ENCODE data around the gene ADGRA1. TPM values are rescaled to one million over a fixed set of nuclear protein-coding genes. Genes with fewer than 3 reads are reported as not detected.

ADGRA1 gene
- total RNA-seq, 2 donors from 2014 or later, result not detected

DNA sequence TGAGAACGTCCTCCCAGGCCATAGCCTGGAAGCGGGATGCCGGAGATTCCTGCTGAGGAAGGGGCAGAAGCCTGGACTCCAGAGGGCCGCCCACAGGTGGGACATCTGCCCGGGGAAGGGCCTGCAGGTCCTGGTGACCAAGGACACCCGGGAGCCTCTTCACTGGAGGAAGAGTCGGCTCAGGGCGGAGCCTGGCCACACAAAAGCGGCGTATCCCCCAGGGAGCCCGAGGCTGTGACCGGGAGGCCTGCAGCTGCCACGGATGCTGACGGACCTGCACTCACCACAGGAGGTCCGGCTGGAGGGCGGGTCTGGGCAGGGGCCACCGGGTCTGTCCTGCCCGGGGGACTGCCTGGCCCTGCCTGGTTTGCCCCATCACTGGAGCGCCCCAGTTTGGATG, 15.5 kb upstream of the ADGRA1 start:
- Mint-ChIP-seq H3K4me3 (no peak overlapping the region), H3K9me3 (no peaks in the 10 kb centered on the region)

DNA sequence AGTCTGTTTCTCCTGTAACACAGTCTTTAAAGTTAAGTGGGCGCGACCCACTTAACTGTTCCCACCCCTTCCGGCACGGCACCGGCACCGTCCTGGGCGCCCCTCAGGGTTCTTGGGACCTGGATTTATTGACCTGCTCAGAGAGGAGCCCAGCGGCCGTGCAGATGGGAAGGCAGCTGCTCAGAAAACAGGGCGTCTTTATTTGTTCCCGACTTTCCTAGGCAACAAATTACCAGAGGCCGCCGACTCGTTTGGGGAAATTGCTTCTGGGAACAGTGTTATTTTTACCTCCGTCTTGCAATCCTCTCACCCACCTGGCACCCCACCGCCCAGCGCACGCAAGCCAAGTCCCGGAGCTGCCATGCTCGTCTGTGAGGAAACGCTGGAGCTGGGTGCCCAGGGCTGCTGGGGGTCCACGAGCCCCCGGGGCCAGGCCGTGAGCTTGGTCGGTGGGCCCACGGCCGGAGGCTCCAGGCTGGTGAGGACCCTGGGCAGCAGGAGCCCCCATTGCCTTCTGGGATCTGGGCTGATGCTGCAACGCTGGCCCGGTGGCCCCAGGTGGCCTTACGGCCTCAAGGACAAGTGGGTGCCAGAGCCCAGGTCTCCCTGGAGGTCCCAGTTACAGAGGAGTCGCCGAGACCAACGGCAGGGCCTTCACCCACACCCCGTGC, 14.9 kb upstream of the ADGRA1 start:
- DNase-seq, result no peak
- no peaks in the 10 kb centered on the region for H3K27me3 Mint-ChIP-seq (ENCODE audit: low read depth)
- H3K36me3 Mint-ChIP-seq (ENCODE audit: insufficient read depth in 2 of 2), result no peaks in the 10 kb centered on the region
- H3K27ac Mint-ChIP-seq, result no peak overlapping the region
- no peak for ATAC-seq (replicated peaks in 1 of 2)
- H3K9me3 Mint-ChIP-seq, result no peaks in the 10 kb centered on the region
- no peak overlapping the region for H3K4me3 Mint-ChIP-seq
- H3K4me1 Mint-ChIP-seq (ENCODE audit: low read depth), result no peaks in the 10 kb centered on the region

More for the DNA sequence above, 15.5 kb upstream of the ADGRA1 start:
- Mint-ChIP-seq H3K27ac (no peak overlapping the region), H3K4me1 (ENCODE audit: low read depth) (no peaks in the 10 kb centered on the region), H3K36me3 (ENCODE audit: insufficient read depth in 2 of 2) (no peaks in the 10 kb centered on the region), H3K27me3 (ENCODE audit: low read depth) (no peaks in the 10 kb centered on the region)
- ATAC-seq (replicated peaks in 1 of 2) (no peak), DNase-seq (no peak)

DNA sequence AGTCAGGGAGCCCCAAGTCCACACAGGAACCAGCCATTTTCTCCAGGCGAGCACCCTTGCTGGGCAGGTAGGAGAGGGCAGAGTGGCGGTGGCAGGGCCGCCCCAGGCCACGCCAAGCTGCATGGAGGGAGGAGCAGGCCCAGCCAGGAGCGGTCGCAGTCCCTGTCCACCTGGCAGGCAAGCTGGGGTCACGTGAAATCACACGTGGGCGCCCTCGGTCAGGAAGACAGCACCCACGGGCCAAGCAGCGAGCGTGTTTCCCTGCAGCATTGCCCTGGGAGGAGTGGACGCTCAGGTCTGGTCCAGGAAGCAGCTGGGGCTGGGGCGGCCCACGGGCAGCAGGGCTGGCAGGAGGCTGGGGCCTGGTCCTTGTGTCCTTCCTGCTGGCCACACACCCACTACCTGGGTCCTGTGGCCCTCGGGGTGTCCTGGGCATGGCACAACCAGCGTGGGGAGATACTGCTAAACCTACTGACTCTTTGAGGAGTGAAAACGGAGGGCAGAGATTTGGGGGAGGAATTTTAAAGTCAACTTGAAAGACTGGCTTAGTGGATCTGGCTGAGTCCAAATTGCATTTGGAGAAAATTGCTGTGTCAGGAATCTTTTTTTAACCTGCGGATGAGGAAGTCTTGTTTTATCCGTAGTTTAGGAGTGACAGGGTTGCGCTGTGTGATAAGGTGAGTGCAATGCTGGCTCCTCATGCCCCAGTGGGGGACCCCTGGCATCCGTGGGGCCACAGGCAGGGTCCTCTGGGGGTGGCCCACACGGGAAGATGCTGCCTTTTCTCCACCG, 12.2 kb upstream of the ADGRA1 start:
- Mint-ChIP-seq H3K27ac (no peak overlapping the region), H3K4me1 (ENCODE audit: low read depth) (no peaks in the 10 kb centered on the region), H3K36me3 (ENCODE audit: insufficient read depth in 2 of 2) (no peaks in the 10 kb centered on the region), H3K4me3 (no peak overlapping the region), H3K9me3 (no peaks in the 10 kb centered on the region), H3K27me3 (ENCODE audit: low read depth) (no peaks in the 10 kb centered on the region)
- no peak for DNase-seq
- no peak for ATAC-seq (replicated peaks in 1 of 2)

DNA sequence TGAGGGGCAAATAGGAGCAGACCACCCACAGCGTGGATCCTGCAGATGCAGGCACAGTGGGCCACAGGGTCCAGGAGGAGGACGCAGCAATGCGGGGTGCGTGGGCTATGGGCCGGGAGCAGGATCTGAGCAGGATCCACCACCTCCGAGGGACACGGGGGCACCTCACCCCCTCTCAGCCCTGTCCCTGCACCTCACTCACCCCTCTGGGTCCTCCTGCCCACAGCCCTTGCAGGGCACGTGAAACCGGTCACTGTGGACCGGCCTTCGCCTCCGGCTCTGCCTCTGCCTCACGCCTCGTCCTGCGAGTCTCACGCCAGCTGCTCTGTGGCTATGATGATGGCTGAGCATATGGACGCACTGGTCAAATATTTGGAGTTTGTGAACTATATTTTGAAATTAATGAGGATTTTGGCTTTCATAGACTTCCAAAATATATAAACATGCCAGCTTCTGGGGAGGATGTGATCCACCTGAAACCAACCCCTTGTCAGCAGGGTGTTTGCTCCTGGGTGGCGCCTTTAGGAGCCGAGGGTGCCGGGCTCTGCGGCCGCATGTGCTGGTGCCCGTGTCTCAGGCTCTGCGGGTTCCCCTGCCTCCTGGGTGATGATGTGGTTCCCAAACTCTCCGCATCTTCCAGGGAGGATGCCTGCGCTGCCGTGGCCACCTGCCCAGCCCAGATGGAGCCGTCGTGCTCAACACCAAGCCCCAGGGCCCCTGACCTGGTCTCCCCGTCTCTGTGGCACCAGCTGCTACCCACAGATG, 11.3 kb upstream of the ADGRA1 start:
- DNase-seq (no peak), ATAC-seq (replicated peaks in 1 of 2) (no peak)
- Mint-ChIP-seq H3K9me3 (no peaks in the 10 kb centered on the region), H3K4me3 (no peak overlapping the region), H3K27me3 (ENCODE audit: low read depth) (no peaks in the 10 kb centered on the region), H3K4me1 (ENCODE audit: low read depth) (no peaks in the 10 kb centered on the region), H3K27ac (no peak overlapping the region), H3K36me3 (ENCODE audit: insufficient read depth in 2 of 2) (no peaks in the 10 kb centered on the region)

DNA sequence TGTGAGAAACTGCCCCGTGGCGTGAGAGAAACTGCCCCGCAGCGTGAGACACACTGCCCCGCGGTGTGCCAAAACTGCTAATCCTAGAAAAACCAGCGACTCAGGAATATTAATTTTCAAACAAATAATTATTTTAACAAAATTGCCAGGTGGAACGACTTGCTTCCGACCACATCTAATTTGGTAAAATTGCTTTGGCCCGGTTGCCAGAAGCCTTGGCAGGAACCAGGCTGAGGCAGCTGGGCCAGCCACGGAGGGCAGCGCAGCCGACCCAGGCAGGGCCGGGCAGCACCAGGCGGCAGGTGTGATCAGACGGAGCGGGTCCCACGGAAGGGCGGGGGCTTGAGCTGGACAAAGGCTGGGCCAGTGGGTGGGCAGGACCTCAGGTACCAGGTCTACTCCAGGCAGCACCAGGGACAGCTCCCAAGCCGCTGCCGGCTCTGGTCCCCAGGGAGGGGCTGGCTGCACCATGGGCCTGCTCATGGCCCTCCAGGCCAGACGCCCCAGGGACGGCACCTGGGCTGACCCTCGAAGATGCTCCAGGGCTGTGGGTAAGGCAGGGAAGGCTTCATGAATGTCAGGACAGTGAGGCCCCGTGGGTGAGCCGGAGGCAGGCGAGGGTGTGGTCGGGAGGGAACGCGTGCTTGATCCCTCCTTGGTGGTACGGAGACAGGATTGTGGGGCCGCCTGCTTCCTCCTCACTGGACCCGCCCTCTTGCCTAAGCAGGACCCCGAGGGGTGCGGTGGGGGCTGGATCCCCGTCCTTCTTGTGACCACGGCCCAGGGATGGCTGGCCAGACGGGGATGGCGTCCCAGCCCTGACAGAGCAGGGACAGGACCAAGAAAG, 7.7 kb upstream of the ADGRA1 start:
- H3K27ac Mint-ChIP-seq, result no peak overlapping the region
- no peaks in the 10 kb centered on the region for H3K36me3 Mint-ChIP-seq (ENCODE audit: insufficient read depth in 2 of 2)
- H3K4me3 Mint-ChIP-seq, result no peak overlapping the region
- ATAC-seq (replicated peaks in 1 of 2), result no peak
- H3K27me3 Mint-ChIP-seq (ENCODE audit: low read depth), result no peaks in the 10 kb centered on the region
- no peaks in the 10 kb centered on the region for H3K4me1 Mint-ChIP-seq (ENCODE audit: low read depth)
- H3K9me3 Mint-ChIP-seq, result no peaks in the 10 kb centered on the region
- DNase-seq, result no peak

DNA sequence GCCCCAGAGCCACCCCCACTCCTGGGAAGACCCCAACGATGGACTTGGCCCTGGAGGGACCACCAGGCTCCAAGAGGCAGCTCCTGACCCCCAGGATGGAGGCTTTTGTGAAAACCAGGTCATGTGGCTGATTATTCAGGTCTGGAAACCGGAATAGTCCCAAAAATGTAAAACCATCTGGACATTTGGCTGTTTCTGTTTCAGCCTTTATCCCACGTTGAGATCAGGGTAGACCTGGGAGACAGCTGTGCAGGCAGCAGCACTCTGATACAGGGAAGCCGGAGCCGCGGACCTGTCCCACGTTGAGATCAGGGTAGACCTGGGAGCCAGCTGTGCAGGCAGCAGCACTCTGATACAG, 7.1 kb upstream of the ADGRA1 start:
- ATAC-seq (replicated peaks in 1 of 2) (no peak), DNase-seq (no peak)
- Mint-ChIP-seq H3K27me3 (ENCODE audit: low read depth) (no peaks in the 10 kb centered on the region), H3K27ac (no peak overlapping the region), H3K9me3 (no peaks in the 10 kb centered on the region), H3K4me3 (no peak overlapping the region), H3K36me3 (ENCODE audit: insufficient read depth in 2 of 2) (no peaks in the 10 kb centered on the region), H3K4me1 (ENCODE audit: low read depth) (no peaks in the 10 kb centered on the region)

DNA sequence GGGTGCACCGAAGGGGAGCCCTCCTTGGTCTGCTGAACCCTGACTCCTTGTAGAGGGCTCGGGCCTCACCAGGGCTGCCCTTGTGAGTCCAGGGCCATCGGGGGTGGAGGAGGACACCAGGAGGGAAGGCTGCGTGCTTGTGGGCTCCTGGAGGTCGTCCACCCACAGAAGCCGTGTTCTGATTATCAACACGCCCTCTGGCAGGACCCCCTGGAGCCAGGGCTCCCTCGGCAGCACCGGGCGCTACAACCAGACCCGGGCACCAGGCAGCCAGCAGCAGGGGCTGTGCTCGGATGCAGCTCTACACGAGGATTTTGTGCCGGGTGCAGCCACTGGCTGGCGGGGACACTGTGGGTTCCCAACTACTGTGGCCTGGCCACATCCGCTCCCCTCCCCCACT, 6.1 kb upstream of the ADGRA1 start:
- DNase-seq, result no peak
- Mint-ChIP-seq H3K27ac (no peak overlapping the region), H3K4me1 (ENCODE audit: low read depth) (no peaks in the 10 kb centered on the region), H3K9me3 (no peaks in the 10 kb centered on the region), H3K27me3 (ENCODE audit: low read depth) (peaks cover 3% of the 10 kb centered on the region), H3K4me3 (no peak overlapping the region), H3K36me3 (ENCODE audit: insufficient read depth in 2 of 2) (no peaks in the 10 kb centered on the region)
- no peak for ATAC-seq (replicated peaks in 1 of 2)

DNA sequence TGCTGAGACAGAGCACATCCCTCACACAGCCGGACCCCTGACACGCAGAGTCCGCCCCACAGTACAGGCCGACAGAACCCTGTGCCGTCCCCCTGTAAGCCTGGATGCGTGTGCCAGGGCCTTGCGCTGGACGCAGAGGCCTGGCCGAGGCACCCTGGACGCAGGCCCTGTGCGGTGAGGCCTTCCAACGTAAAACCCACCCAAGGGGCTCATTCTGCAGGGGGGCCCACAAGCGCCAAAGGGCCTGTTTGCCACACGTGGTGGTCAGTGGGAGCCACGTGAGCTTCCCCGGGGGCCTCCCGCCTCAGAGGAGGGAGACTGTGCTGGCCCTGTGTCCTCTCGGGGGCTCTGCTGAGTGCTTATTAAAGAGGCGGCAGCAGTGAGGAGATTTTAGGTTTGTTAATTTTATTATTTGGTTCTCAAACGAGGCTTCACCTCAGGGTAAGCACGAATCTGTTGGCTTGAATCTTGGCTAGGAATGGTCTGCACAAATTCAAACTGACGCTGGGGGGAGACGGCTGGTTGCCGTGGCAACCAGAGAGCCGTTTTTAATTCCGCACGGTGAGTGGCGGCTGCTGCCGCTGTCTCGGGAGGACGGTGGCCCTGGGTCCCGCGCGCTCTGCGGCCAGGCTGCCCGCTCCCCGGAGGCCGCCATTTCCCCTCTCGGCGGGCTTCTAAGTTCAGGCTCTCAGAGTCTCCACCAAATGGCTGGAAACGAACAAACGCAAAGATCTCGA, 4.9 kb upstream of the ADGRA1 start:
- peaks cover 12% of the 10 kb centered on the region for H3K27me3 Mint-ChIP-seq (ENCODE audit: low read depth)
- H3K4me3 Mint-ChIP-seq, result no peak overlapping the region
- no peaks in the 10 kb centered on the region for H3K36me3 Mint-ChIP-seq (ENCODE audit: insufficient read depth in 2 of 2)
- no peak for ATAC-seq (replicated peaks in 1 of 2)
- H3K27ac Mint-ChIP-seq, result no peak overlapping the region
- H3K9me3 Mint-ChIP-seq, result no peaks in the 10 kb centered on the region
- DNase-seq, result no peak
- H3K4me1 Mint-ChIP-seq (ENCODE audit: low read depth), result no peaks in the 10 kb centered on the region

DNA sequence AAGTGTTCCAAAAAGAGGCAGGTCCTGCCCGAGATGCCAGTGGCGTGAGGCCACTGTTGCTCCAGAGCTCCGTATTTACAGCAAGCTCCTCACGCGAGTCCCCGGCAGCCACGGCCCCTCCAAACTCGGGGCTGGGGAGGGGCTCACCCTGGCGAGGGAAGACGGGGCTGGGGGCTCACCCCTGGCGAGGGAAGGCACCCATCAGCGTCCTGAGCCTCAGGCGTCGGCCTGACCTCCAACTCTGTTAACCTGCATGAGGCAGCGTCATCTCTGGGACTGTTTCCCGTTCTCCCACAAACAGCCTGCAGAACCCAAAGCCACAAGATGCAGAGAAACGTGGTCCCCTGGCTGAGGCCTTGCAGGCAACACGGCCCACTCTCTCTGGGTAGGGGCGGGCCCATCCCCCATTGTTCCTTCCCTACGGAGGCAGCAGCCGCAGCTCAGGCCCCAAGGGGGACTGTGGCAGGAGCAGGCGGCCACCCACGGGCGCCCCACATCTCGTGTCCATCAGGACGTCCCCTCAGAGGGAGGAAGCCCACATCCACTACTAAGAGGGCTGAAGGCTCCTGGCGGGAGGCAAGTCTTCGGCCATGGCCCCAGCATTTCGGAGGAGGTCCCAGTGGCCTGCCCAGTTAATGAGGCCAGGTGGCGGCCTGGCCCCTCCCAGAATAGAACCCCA, 4.2 kb upstream of the ADGRA1 start:
- H3K9me3 Mint-ChIP-seq, result no peaks in the 10 kb centered on the region
- no peaks in the 10 kb centered on the region for H3K4me1 Mint-ChIP-seq (ENCODE audit: low read depth)
- H3K27me3 Mint-ChIP-seq (ENCODE audit: low read depth), result peaks cover 12% of the 10 kb centered on the region
- ATAC-seq (replicated peaks in 1 of 2), result no peak
- no peak for DNase-seq
- H3K36me3 Mint-ChIP-seq (ENCODE audit: insufficient read depth in 2 of 2), result no peaks in the 10 kb centered on the region
- H3K4me3 Mint-ChIP-seq, result no peak overlapping the region
- no peak overlapping the region for H3K27ac Mint-ChIP-seq

DNA sequence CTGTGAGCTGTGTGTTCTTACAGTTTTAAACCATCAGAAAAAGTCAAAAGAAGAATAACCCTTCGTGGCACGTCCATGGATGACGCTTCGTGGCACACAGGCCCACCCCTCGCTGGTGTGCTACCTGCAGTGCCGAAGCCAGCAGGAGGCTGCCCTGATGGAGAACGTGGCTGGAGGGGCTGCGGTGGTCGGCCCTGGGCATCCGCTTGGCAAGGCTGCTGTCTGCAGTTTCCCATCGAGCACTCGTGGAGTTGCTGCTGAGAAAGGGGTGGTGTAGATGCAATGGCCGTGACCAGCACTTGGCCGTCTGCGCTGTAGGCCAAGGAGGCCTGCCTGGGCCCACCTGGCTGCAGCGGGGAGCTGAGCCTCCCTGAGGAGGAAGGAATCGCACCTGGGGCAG, 3.2 kb upstream of the ADGRA1 start:
- Mint-ChIP-seq H3K4me3 (no peak overlapping the region), H3K9me3 (no peaks in the 10 kb centered on the region), H3K27ac (no peak overlapping the region)

DNA sequence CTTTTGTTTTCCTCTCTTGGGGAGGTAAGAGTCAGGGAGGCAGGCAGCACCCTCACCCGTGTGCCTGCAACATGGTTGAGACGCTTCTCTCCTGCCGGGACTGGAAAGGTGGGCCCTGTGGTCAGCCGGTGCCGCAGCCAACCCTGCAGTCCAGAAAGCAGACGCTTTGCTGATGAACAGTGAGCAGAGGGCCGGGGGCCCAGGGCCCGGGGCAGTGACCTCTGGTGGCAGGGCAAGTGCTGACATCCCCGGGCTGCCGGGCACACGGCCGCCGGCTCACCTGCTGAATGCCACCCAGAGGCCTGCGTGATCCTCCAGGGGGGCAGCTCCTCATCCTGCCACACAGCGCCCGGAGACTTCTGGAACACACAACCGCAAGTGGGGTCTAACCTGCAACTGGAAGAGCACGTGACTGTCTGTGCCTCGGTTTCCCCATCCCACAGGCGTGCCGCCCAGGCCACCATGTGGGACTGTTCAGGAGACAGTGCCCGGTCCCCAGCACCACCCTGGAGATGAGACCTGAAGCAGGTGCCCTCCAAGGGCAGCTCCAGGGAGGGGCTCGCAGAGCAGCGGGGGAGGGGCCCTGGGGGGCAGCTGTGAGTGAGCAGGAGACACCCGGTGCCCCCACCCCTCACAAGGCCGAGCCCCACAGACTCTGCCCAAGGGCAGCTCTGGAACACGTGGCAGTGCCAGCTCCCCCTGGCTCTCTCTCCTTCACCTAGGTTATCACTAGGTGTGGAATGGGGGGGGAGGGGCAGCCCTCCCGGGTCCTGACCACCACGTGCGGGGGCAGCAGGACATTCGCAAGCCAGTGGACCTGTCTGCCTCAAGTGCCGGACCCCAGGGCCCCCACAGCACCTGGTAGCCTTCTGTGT, 2.2 kb upstream of the ADGRA1 start:
- H3K27me3 Mint-ChIP-seq (ENCODE audit: low read depth), result peaks cover 12% of the 10 kb centered on the region
- no peaks in the 10 kb centered on the region for H3K36me3 Mint-ChIP-seq (ENCODE audit: insufficient read depth in 2 of 2)
- no peaks in the 10 kb centered on the region for H3K4me1 Mint-ChIP-seq (ENCODE audit: low read depth)
- H3K27ac Mint-ChIP-seq, result no peak overlapping the region
- no peak for DNase-seq
- no peaks in the 10 kb centered on the region for H3K9me3 Mint-ChIP-seq
- ATAC-seq (replicated peaks in 1 of 2), result no peak
- no peak overlapping the region for H3K4me3 Mint-ChIP-seq

More for the DNA sequence above, 3.2 kb upstream of the ADGRA1 start:
- H3K36me3 Mint-ChIP-seq (ENCODE audit: insufficient read depth in 2 of 2), result no peaks in the 10 kb centered on the region
- no peaks in the 10 kb centered on the region for H3K4me1 Mint-ChIP-seq (ENCODE audit: low read depth)
- no peak for ATAC-seq (replicated peaks in 1 of 2)
- peaks cover 12% of the 10 kb centered on the region for H3K27me3 Mint-ChIP-seq (ENCODE audit: low read depth)
- DNase-seq, result no peak

Data from activated T-cell treated with anti-CD3 and anti-CD28 coated beads, Interleukin-2, amount 50 U/mL, for 72 hours (primary cell).